NOMO-1 treated with dmso at 0.1 percent for 144 hours (cell line): ENCODE measurements around the gene DPP8.
"Not testable (repeated sequence)": the region's sequence is repeated elsewhere in the genome, so short reads cannot be mapped to it uniquely, and the experiment has no call there.

ENCODE experiments used
- DNase-seq: peaks from one replicate; lab custom pipeline; 2025; ENCODE audit not compliant: unreplicated experiment; lab: John Stamatoyannopoulos, UW

Gene DPP8

DNA sequence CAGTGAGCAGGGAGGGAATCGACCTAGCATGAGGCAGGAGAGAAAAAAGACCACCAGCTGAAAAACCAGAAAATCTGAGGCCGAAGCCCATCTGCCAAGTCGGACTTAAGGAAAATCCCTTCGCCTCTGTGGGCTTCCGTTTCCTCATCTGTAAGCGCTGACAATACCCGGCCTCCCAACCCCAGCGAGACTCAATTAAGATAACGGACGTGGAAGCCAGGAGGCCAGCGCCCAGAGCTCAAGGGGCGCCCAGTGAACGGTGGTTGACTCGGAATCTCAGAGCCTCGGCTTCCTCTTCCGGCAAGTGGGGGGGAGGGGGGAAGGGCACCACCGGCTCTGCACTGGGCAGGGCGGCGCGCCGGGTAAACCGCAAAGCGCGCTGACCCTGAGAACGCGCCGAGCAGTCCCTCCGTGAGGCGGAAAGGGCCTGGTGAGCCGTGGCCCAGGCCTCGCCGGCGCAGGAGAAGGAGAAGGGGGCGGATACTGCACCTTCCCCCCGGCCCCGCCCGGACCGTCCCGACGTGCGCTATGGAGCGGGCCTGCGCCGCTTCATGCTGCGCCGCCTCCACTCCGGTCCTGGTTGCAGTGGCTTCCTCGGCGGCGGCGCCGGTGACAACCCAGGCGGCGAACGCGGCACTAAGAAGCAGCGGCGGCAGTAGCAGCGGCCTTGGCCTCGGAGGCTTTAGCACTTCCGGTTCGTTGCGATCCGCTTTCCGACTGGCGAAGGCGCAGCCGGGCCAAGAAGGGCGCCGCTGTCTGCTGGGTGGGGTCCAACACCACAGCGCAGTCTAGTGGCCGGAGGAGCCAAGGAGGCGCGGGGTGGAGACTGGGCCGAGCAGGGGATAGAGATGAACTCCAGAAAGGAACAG lies at the start of gene DPP8:
TSS of gene DPP8 (minus strand) at position 693 of the 869 bp plus-strand sequence. CDS start 5,136 bp downstream, outside the sequence.
- DNase-seq = peak; percentile 92

DNA sequence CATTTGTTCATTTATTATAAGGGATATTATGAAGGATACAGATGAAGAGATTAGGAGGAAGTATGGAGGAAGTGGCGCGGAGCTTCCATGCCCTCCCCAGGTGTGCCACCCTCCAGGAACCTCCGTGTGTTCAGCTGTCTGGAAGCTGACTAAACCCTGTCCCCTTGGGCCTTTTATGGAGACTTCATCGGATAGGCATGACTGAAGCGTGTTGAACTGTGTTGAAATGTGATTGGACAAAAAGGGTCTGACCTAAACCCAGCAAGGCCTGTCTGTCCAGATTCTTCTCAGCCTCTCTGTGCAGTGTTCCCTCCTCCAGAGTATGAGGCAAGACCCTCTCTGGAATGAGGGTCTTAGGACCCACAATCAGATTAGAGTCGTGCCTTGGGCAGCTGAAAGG lies 44.4 kb upstream of the DPP8 start:
- no peak for DNase-seq

DNA sequence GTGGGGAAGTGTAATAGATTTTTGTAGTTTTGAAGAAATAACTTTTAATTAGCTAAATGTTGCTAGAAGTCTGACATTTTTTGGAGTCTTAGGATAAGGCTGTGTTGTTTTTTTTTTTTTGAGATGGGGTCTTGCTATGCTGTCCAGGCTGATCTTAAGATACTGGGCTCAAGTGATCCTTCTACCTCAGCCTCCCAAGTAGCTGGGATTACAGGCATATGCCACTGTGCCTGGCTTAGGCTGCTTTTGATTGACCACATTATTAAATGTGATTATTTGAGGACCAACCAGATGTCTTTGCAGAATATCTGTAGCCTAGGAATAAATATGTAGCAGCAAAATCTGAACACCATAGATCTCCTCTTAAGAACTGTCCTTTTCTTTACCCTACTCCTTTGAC lies 42.5 kb upstream of the DPP8 start:
- DNase-seq = no peak

DNA sequence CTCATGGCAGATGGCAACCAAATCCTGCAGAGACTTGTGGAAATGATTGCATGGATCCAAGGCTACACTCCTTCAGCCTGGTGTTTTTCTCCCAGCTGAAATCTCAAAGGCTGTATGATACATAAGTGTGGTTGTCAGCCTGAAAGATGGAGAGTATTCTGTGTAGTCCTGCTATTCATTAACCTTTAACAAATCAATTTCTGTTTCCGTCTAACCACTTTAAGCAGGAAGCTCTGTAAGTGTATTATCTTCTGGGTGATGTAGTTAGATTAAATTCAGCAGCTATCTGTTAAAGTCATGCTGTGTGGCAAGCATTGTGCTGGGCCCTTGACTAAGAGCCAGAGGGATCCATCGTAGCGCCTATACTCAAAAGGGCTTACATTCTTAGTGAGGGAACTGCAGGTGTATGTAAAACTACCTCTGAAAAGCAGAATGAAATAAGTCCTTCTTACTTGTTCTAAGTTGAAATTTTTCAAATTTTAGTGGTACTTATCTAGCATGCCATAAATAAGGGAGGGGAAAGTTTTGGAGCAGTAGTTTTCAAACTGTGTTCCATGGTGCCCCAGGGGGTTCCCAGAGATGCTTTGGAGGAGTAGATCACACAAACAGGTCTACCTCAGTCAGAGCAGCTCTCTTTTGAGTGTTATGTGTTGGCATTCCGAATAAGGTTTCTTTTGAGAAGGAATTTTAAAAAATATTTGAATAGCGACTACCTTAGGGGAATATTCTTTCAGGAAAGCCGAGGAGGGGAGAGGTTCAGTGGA lies 41.7 kb upstream of the DPP8 start:
- DNase-seq = no peak

DNA sequence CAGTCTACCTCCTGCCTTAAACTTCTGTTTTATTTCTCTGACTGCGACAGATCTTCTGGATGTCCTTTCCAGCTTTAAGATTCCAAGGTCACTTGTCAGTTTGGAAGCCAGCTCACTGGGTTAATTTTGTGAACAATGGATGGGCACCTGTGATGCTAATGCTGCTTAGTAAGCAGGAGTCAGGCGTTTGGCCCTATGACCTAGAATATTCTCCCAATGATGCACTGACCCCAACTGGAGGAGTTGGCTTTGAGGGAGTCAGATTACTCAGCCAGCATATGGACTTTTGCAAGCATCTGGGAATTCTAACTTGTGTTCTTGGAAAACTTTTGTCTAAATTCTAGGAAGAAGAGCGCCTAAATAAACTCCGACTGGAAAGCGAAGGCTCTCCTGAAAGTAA lies 40.8 kb upstream of the DPP8 start:
- no peak for DNase-seq

DNA sequence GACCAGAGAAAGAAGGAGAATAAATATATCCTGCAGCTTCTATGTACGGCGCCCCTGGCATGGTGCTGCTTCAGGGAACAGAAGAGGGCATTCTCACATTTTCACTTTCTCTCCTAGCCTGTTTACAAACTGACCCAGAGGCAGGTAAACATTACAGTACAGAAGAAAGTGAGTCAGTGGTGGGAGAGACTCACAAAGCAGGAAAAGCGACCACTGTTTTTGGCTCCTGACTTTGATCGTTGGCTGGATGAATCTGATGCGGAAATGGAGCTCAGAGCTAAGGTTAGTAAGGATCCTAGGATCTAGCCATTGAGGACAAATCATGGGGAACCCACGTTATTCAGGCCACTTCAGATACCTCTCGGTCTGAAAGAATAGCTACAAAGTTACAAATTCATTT lies 39.1 kb upstream of the DPP8 start:
- no peak for DNase-seq

DNA sequence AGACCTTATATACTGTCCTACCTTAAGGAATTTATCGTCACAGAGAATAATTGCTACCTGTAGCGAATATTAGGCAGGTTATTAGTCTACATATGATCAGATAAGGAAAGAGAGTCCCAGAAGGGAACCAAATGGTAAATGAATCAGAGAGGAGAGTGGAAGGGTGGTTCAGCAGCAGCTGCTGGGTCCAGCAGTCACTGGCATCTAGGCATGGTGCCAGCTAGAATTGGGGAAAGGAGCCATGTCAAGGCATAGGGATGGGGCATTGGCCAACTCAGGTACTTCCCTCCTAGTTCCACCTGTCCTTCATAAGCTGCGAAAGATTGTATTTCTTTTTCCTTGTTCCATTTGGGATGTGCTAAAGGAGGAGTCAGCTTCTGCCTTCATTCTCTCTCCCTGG lies 36.2 kb upstream of the DPP8 start:
- DNase-seq = no peak

DNA sequence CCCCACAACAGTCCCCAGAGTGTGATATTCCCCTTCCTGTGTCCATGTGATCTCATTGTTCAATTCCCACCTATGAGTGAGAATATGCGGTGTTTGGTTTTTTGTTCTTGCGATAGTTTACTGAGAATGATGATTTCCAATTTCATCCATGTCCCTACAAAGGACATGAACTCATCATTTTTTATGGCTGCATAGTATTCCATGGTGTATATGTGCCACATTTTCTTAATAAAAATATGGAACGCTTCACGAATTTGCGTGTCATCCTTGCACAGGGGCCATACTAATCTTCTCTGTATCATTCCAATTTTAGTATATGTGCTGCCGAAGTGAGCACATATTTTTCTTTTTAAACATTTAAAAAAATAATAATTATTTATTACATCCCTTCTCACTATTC lies 35.4 kb upstream of the DPP8 start:
- DNase-seq = not testable (repeated sequence)

DNA sequence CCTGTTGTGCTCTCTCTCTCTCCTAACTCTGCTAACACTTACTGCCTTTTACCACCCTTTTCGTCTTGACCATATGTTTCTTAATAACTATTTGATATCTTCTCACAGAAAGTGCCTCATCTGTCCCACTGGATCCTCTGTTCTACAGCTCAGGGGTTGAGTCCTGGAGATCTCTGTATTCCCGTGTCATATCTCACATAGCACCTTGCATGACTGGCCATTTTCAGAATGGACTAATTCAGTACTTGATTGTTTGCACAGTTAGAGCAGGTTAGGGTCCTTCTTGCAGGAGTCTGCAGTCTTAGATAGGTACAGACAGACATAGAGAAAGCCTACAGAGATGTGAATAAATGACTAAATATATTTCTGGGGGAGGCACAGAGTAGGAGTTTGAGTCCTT lies 33.7 kb upstream of the DPP8 start:
- DNase-seq = no peak

DNA sequence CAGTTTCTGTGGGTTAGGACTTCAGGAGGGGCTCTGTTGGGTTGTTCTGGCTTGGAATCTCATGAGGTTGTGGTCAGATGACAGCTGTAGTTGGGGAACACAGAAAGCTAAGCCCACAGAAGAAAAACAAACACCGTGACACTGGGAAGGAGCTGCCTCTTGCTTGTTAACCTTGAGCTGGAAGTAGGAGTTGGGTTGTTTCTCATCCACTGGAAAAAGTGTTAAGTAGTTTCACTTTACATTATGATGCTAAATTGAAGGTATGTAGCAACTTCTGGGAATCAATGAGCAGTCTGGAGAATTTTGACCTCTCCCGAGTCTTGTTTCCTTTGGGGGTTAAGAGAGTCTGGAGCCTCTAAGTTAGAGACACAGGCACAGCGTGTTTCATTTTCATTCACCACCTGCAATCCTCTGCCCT lies 33.2 kb upstream of the DPP8 start:
- DNase-seq = no peak

DNA sequence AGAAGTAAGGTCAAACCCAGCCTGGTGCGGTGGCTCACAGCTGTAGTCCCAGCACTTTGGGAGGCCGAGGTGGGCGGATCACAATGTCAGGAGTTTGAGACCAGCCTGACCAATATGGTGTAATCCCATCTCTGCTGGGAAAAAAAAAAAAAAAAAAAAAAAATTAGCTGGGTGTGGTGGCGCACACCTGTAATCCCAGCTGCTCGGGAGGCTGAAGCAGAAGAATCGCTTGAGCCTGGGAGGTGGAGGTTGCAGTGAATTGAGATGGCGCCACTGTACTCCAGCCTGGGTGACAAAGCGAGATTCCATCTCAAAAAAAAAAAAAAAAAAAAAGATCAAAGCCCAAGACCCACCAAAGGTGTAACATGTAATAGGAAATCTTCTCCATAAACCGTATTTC lies 31.8 kb upstream of the DPP8 start:
- not testable (repeated sequence) for DNase-seq

DNA sequence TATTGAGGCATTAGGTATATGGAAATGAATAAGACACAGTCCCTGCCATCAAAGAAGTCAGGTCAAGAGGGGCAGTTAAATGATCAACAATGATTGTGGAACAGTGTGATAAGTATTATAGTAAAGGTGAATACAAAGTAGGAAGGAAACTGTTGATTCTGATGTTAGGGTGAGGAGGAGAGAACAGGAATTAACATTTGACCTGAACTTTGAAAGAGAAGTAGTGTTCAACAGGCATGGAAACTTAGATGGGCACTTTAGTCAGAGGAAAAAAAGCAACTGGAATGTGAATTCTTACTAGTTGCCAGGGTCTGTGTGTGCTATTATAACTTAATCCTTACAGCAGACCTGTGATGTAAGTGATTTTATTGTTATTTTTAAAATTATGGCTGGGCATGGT lies 30.4 kb upstream of the DPP8 start:
- DNase-seq = no peak

DNA sequence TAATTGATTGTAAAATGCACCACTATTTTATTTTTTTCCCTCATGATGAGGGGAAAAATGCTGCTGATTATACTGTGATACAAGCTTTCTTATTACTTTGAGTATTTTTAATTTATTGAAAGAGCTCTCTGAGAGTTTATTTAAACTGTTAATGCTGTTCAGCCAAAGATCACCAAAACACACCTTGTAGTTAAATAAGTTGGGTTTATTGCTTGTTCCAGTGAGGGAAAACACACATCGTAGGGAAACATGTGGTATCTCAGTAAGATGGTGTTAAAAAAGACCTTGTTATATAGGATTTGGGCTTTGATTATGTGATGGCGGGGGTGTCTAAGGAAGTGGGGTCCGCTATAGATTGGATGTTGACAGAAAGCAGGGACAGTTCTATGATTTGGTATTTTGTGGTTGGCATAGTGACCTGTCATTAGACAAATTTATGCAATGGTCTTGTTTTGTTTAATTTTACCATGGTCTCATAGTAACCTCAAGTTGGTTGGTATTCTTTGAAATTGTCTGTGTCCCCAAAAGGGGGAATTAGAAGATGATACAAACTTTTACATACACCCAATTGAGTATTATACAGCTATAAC lies 23.8 kb upstream of the DPP8 start:
- no peak for DNase-seq

DNA sequence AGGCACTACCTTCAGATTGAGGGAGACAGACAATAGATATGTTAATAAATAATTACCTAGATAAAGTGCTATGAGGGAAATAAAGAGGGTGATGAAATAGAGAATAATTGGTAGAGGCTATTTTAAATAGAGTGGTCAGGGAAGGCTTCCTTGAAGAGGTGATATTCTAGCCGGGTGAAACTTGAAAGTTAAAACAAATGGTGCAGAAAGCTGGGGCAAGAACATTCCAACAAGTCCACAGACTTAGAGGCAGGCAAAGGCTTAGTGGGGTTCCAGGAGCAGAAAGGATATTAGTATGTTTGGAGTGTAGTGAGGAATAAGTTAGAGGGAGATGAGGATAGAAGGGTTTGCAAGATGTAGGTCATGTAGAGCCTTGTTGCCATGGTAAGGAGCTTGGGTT lies 22.8 kb upstream of the DPP8 start:
- DNase-seq = no peak

DNA sequence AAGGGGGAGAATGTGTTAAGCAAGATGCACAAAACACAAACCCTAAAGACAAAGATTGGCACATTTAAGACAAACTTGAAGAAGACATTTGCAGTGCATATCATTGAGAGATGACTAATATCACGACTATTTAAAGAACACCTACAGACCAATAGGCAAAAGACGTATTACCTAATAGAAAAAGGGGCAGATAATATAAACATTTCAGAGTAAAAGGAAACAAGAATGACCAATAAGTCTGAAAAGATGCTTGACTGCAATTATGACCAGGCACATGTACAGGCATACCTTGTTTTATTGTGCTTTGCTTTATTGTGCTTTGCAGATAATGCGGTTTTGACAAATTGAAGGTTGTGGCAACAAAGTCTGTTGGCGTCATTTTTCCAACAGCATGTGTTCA lies 17.7 kb upstream of the DPP8 start:
- DNase-seq = no peak

DNA sequence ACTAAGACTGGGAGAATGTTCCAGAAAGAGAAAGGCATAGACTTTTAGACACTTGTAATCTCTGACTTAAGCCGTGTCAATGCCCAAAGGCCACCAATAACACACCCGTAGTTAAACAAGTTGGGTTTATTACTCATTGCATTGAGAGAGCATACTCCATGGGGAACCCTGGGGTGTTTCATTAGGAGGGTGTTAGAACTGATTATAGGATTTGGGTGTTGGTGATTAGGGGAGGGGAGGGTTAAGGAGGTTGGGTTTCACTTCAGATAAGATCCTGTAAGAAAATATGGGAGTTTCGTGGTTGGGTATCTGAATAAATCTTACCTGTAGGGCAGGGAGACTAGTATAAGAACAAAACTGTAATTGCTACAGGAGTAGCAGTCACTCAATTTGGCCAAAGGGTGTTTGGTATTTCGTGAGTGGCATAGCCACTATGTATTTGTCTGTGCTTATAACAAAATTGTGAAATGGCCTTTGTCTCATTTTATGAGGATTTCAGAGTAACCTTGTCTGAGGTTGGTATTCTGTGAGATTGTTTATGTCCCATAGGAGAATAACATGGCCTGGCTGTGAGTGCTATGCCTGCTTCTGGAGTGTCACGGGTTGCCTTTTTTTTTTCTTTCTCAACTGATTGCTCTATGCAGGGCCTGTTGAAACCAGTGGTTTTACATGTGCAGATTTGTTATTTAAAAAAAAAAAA lies 15.7 kb upstream of the DPP8 start:
- DNase-seq = no peak

DNA sequence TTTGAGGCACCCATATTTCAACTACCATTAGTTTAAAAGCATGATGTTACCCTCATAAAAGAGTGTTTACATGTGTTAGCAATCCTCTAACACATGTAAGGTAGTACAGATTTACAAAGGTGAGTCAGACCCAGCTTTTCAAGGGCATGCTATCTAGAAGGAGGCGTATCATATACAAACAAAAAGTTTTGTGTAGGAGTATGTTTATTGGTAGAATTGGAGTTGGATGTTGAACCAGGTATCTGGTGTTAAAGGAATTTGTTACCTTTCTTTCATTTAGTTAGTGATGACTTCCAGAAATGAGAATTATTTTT lies 15.2 kb upstream of the DPP8 start:
- DNase-seq = no peak

DNA sequence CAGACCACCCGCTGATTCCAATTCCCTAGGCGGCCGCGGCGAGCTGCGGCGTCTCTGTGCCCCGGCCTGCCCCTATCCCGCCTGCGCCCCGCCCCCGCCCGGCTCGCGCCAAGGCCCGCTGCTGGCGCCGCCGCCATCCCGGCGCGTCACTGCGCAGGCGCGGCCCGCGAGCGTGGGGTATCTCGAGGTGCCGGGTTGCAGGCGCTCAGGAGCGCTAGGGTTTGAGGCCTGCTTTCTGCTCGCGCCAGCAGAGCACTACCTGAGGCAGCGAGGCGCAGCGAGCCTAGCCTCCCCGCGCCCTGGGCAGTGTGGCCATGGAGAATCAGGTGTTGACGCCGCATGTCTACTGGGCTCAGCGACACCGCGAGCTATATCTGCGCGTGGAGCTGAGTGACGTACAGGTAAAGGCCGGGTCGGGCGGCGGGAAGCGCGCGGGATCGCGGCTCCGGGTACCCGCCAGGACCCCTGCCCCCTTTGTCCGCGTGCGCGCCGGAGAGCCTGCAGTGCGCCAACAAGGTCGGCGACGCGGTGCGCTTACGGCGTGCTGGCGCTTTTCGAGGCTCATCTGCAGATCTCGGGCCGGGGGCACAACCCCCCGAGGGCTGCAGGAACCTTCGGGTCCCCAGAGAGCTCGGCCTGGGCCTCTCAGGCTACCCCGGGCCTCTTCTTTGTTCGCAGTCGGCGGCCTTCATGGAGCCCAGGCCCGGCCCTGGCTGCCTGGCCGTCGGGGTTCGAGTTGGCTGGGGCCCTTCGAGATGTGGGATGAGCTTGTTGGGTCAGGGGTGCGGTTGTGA lies 13.0 kb upstream of the DPP8 start, which contains the start of gene HACD3:
TSS of gene HACD3 (plus strand) at position 146 of the 794 bp plus-strand sequence. CDS start at position 315, 169 bp downstream.
- DNase-seq = peak; percentile 75

DNA sequence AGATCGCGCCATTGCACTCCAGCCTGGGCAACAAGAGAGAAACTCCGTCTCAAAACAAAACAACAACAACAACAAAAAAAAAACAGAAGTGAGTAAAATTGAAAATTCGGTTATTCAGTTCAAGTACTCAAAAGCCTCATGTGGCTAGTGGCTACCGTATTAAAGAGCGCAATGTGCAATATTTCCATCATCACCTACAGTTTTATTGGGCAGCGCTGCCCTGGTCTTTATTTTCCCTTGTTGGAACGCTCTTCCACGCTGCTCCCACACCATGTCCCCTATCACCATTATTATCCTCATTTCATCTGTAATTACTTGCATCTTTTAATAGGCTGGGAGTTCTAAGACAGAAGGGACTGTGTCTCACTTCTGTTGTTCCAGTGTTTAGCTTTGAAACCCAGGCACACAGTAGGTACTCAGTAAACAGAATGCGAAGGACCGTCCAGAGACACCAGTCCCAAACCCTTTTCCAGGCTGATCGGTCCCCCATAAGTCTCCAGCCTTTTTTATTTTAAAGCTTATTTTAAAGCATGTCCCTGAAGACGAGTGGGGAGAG lies 12.4 kb upstream of the DPP8 start:
- no peak for DNase-seq

DNA sequence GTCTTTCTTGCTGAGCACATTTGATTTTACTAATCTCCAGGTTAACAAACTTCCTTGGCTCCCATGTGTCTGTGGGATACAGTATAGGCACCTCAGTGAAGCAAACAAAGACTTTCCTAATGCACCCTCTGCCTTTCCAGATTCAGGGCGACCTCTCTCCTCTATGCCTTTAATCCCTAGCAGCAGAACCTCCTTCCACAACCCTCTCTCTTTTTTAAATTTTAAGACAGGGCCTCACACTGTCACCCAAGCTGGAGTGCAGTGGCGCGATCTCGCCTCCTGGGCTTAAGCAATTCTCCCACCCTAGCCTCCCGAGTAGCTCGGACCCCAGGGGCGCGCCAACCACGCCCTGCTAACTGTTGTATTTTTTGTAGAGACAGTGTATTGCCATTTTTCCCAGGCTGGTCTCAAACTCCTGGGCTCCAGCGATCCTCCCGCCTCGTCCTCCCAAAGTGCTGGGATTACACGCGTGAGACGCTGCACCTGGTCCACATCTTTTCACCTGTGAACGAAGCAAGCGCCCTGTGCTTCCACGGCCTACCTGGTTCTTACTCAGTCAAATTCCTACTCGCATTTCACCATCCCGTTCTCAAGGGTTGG lies 11.1 kb upstream of the DPP8 start:
- no peak for DNase-seq
